K562 (cell line): ENCODE results near the gene CNOT10. TPM values are rescaled to one million over a fixed set of nuclear protein-coding genes. Genes with fewer than 3 reads are reported as not detected.

Experiments
- ATF7 ChIP-seq: fragments of 450-650 bp; IDR thresholded peaks from 2 replicates; pipeline ENCODE4 v1.7.1; 2014; ENCODE audit warnings: mild to moderate bottlenecking, moderate library complexity
- BACH1 ChIP-seq: fragments of 200-800 bp; sonication (Bioruptor generic); IDR thresholded peaks from 2 replicates; pipeline ENCODE4 v1.6.1; 2016; ENCODE audit warnings: missing genetic modification characterization, missing compliant biosample characterization
- BCL6 ChIP-seq: fragments of 250-450 bp; sonication (Bioruptor Pico); IDR thresholded peaks from 2 replicates; pipeline ENCODE4 v1.4.0; 2020
- CBFA2T2 ChIP-seq: fragments of 450-650 bp; conservative IDR thresholded peaks from 2 replicates; pipeline ENCODE4 v1.6.1; 2017; ENCODE audit warnings: mild to moderate bottlenecking
- HIVEP1 ChIP-seq: fragments of 250-450 bp; sonication (Bioruptor Pico); IDR thresholded peaks from 2 replicates; pipeline ENCODE4 v1.4.0; 2020; ENCODE audit warnings: mild to moderate bottlenecking
- IRF9 ChIP-seq: fragments of 450-650 bp; IDR thresholded peaks from 2 replicates; pipeline ENCODE4 v1.6.1; 2016; ENCODE audit warnings: missing biosample characterization, missing genetic modification characterization
- SMARCC2 ChIP-seq: fragments of 450-650 bp; IDR thresholded peaks from 2 replicates; pipeline ENCODE4 v1.6.1; 2017; ENCODE audit warnings: antibody characterized with exemption, moderate library complexity, mild to moderate bottlenecking, low read depth
- TRIM25 ChIP-seq: fragments of 450-650 bp; IDR thresholded peaks from 2 replicates; pipeline ENCODE4 v1.7.0; 2016; ENCODE audit warnings: borderline replicate concordance
- USF2 ChIP-seq: sonication (generic); formaldehyde crosslinking; IDR thresholded peaks from 2 replicates; pipeline ENCODE4 v1.5.0; 2020; ENCODE audit warnings: missing genetic modification reagents
- ZNF318 ChIP-seq, 2 experiments: fragments of 450-650 bp; IDR thresholded peaks; 2 replicates each; pipeline ENCODE4 v1.6.1; 2016; ENCODE audit warnings: mild to moderate bottlenecking in 2 of 2, borderline replicate concordance in 1 of 2, low read depth in 1 of 2, moderate library complexity in 1 of 2
- ZNF551 ChIP-seq: fragments of 250-450 bp; sonication (Bioruptor Pico); IDR thresholded peaks from 2 replicates; pipeline ENCODE4 v1.5.0; 2021; ENCODE audit warnings: mild to moderate bottlenecking, moderate library complexity
- ZNF592 ChIP-seq: fragments of 450-650 bp; IDR thresholded peaks from 2 replicates; pipeline ENCODE4 v1.6.1; 2017; ENCODE audit warnings: antibody characterized with exemption, mild to moderate bottlenecking
- ZNF830 ChIP-seq: fragments of 250-450 bp; sonication (Bioruptor Pico); IDR thresholded peaks from 2 replicates; pipeline ENCODE4 v1.5.0; 2021; ENCODE audit warnings: mild to moderate bottlenecking
- polyA plus RNA-seq, 8 experiments: library from polyadenylated mRNA; depleted of rRNA in 4 of 8; stranded (reverse) in 5 of 8; unstranded in 3 of 8; fragments of >200 nt; fragmentation: Nextera tagmentation in 2 of 8; fragmentation: Illumina TruSeq in 1 of 8; extraction: Ambion mirVana in 2 of 8; extraction: Trizol in 1 of 8; gene quantifications; 2 replicates each; pipeline versions ENCODE4 v1.2.1 to v1.2.3, GENCODE V29; 2011 to 2014; ENCODE audit warnings: inconsistent platforms in 1 of 8, missing spikeins in 1 of 8
- total RNA-seq, 7 experiments: library from RNA; depleted of rRNA in 6 of 7; stranded (reverse); fragments of >200 nt in 6 of 7; fragmentation: Illumina TruSeq in 2 of 7; extraction: Trizol in 2 of 7; gene quantifications; 2 replicates each; pipeline versions ENCODE4 v1.2.1 to v1.2.3, GENCODE V29; 2011 to 2021; ENCODE audit warnings: low replicate concordance in 1 of 7

CNOT10 gene
- total and polyA plus RNA-seq, 9 of the 15 experiments (the other 6 are each of a cell fraction or from before 2014, with no cell fraction given), result 35.7 to 114 (median 81.9) TPM

GRCh38 chr3:32681811-32682210 lies 3.2 kb upstream of the CNOT10 start (continued):
- TF ChIP-seq ZNF318 (IDR thresholded peaks at IDR 0.05; ENCODE audit: borderline replicate concordance in 1 of 2, low read depth in 1 of 2), result no peak
- no peak for TF ChIP-seq TRIM25
- no peak for TF ChIP-seq BACH1 (tag)
- TF ChIP-seq ATF7, result no peak
- TF ChIP-seq CBFA2T2, result no peak
- no peak for TF ChIP-seq ZNF830 (CRISPR knock-in tag)
- no peak for TF ChIP-seq HIVEP1 (CRISPR knock-in tag)
- no peak for TF ChIP-seq IRF9 (tag)
- no peak for TF ChIP-seq ZNF551 (CRISPR knock-in tag)
- TF ChIP-seq ZNF592, result no peak
- no peak for TF ChIP-seq USF2 (CRISPR knock-in tag)
- TF ChIP-seq SMARCC2, result no peak
- no peak for TF ChIP-seq BCL6 (CRISPR knock-in tag)
